WI38 (cell line): ENCODE results near the gene CREBBP.

Source experiments
- H3K4me3 ChIP-seq: 2 replicates; pipeline ENCODE4 v1.5.1; 2011; ENCODE audit warnings: low read depth, mild to moderate bottlenecking, control low read depth, low read length
- CTCF ChIP-seq: IDR thresholded peaks from 2 replicates; pipeline ENCODE4 v1.5.1; 2012; ENCODE audit warnings: low read depth, mild to moderate bottlenecking, control low read depth, low read length

CREBBP gene

GRCh38 chr16:3873482-3874173 lies 6.9 kb downstream of the CREBBP start:
- no peak for TF ChIP-seq CTCF
- no peak overlapping the region for H3K4me3 ChIP-seq

GRCh38 chr16:3872216-3872895 lies 8.2 kb downstream of the CREBBP start:
- no peak overlapping the region for H3K4me3 ChIP-seq
- TF ChIP-seq CTCF: no peak

- no peak for TF ChIP-seq CTCF
- no peak overlapping the region for H3K4me3 ChIP-seq
Measured at GRCh38 chr16:3868967-3869366, 11.5 kb downstream of the CREBBP start.

GRCh38 chr16:3868556-3868955 lies 12.0 kb downstream of the CREBBP start:
- no peak for TF ChIP-seq CTCF
- no peak overlapping the region for H3K4me3 ChIP-seq

- H3K4me3 ChIP-seq: no peak overlapping the region
- TF ChIP-seq CTCF: no peak
Measured at GRCh38 chr16:3866703-3867431, 13.6 kb downstream of the CREBBP start.

GRCh38 chr16:3865241-3865640 lies 15.3 kb downstream of the CREBBP start:
- TF ChIP-seq CTCF: no peak

GRCh38 chr16:3864562-3864961 lies 16.0 kb downstream of the CREBBP start:
- no peak overlapping the region for H3K4me3 ChIP-seq
- no peak for TF ChIP-seq CTCF

More at GRCh38 chr16:3865241-3865640, 15.3 kb downstream of the CREBBP start:
- H3K4me3 ChIP-seq: no peak overlapping the region
